Measurements from ENCODE around the gene IFT81.

Gene IFT81

DNA sequence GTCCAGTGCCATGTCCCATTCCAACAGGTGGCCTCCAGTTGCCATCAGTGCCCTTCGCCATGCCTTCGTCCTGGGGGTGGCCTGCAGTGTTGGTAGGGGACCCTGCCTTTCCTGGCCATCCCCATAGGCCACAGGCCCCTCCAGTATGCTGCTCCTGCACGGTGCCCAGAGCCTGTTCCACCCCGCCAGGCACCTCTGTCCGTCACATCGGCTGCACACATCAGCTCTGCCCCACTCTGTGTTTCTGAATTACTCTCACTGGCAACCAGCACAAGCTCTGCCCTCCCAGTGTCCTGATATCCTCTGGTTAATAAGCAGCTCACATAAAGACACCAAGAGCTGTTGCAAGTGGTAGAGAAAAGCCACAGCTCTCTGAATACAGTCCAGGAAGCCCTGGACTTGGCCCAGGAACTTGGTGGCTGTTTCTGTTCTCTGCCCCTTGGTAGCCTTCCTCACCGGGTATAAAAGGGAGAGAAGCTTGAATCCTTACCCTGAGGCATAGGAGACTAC, 125.6 kb downstream of the IFT81 start:
- Histone ChIP-seq H3K4me3 (IDR thresholded peaks at IDR 0.05; ENCODE audit: insufficient read depth, low read depth, low read length) (no peak overlapping the region), H3K4me2 (no peak overlapping the region), H3K36me3 (ENCODE audit: insufficient read depth) (no peaks in the 10 kb centered on the region), H3K27me3 (ENCODE audit: insufficient read depth, low read depth) (no peaks in the 10 kb centered on the region), H3K9ac (no peak overlapping the region), H3K4me1 (ENCODE audit: low read depth, poor library complexity, severe bottlenecking) (no peaks in the 10 kb centered on the region), H4K20me1 (ENCODE audit: insufficient read depth) (no peaks in the 10 kb centered on the region), H2AFZ (ENCODE audit: low read depth) (no peak overlapping the region), H3K27ac (no peak overlapping the region), H3K79me2 (ENCODE audit: insufficient read depth, low read depth) (no peaks in the 10 kb centered on the region)
- TF ChIP-seq, protein P1, sequence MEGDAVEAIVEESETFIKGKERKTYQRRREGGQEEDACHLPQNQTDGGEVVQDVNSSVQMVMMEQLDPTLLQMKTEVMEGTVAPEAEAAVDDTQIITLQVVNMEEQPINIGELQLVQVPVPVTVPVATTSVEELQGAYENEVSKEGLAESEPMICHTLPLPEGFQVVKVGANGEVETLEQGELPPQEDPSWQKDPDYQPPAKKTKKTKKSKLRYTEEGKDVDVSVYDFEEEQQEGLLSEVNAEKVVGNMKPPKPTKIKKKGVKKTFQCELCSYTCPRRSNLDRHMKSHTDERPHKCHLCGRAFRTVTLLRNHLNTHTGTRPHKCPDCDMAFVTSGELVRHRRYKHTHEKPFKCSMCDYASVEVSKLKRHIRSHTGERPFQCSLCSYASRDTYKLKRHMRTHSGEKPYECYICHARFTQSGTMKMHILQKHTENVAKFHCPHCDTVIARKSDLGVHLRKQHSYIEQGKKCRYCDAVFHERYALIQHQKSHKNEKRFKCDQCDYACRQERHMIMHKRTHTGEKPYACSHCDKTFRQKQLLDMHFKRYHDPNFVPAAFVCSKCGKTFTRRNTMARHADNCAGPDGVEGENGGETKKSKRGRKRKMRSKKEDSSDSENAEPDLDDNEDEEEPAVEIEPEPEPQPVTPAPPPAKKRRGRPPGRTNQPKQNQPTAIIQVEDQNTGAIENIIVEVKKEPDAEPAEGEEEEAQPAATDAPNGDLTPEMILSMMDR (conservative IDR thresholded peaks at IDR 0.05; ENCODE audit: low read depth, low read length), result no peak

- Histone ChIP-seq H4K20me1 (ENCODE audit: insufficient read depth) (no peaks in the 10 kb centered on the region), H3K4me2 (no peak overlapping the region), H3K27ac (no peak overlapping the region), H3K79me2 (ENCODE audit: insufficient read depth, low read depth) (no peaks in the 10 kb centered on the region), H3K4me3 (IDR thresholded peaks at IDR 0.05; ENCODE audit: insufficient read depth, low read depth, low read length) (no peak overlapping the region), H3K4me1 (ENCODE audit: low read depth, poor library complexity, severe bottlenecking) (no peaks in the 10 kb centered on the region), H3K9ac (no peak overlapping the region), H3K27me3 (ENCODE audit: insufficient read depth, low read depth) (no peaks in the 10 kb centered on the region), H2AFZ (ENCODE audit: low read depth) (no peak overlapping the region), H3K36me3 (ENCODE audit: insufficient read depth) (no peaks in the 10 kb centered on the region)
- TF ChIP-seq, protein P1 (conservative IDR thresholded peaks at IDR 0.05; ENCODE audit: low read depth, low read length), result no peak
Observed at GRCh38 chr12:110251381-110251780, 127.2 kb downstream of the IFT81 start.

DNA sequence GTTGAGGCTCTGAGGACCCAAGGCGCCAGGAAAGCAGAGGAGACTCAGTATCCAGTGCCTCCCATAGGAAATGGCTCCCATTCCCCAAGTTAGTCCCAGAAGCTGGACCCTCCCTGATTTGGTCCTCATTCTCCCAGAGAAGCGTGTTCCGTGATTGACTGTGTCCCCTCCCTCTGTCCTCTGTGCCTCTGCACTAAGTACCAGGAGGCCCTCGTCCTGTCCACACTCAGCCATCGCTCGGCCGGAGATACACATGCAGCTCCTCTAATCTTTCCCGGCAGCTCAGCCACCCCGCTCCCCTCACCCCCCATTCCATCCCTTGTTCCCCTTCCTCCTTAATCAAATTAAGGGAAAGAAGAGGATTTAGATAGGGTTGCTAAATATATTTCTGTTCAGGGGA, 128.6 kb downstream of the IFT81 start:
- Histone ChIP-seq H3K4me3 (IDR thresholded peaks at IDR 0.05; ENCODE audit: insufficient read depth, low read depth, low read length) (no peak overlapping the region), H3K36me3 (ENCODE audit: insufficient read depth) (no peaks in the 10 kb centered on the region), H3K9ac (no peak overlapping the region), H3K27ac (no peak overlapping the region), H3K4me1 (ENCODE audit: low read depth, poor library complexity, severe bottlenecking) (no peaks in the 10 kb centered on the region), H3K79me2 (ENCODE audit: insufficient read depth, low read depth) (no peaks in the 10 kb centered on the region), H2AFZ (ENCODE audit: low read depth) (no peak overlapping the region), H3K27me3 (ENCODE audit: insufficient read depth, low read depth) (no peaks in the 10 kb centered on the region), H3K4me2 (no peak overlapping the region), H4K20me1 (ENCODE audit: insufficient read depth) (no peaks in the 10 kb centered on the region)
- TF ChIP-seq, protein P1 (conservative IDR thresholded peaks at IDR 0.05; ENCODE audit: low read depth, low read length), result no peak

DNA sequence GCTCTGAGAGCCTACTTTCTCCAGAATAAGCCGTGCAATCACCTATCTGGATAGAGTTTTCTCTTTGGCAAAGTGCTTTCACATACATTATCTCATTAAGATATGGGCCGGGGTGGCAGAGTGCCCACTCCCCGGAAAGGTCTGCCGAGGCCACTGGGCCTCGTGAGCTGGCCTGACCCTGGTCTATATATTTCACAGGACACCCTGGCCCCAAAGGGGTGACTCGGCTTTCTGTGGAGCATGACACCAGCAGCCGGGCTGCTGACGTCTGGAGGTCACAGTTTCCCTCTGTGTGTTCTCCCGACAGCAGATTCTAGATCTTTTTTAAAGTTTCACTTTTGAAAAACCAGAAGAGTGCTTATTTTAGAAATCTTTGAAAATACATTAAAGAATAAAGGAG, 129.0 kb downstream of the IFT81 start:
- Histone ChIP-seq H4K20me1 (ENCODE audit: insufficient read depth) (no peaks in the 10 kb centered on the region), H3K27me3 (ENCODE audit: insufficient read depth, low read depth) (no peaks in the 10 kb centered on the region)

More for the DNA sequence above, 129.0 kb downstream of the IFT81 start:
- no peaks in the 10 kb centered on the region for H3K36me3 ChIP-seq (ENCODE audit: insufficient read depth)
- no peak overlapping the region for H3K27ac ChIP-seq
- no peak overlapping the region for H3K4me3 ChIP-seq (IDR thresholded peaks at IDR 0.05; ENCODE audit: insufficient read depth, low read depth, low read length)
- H3K9ac ChIP-seq, result no peak overlapping the region
- no peaks in the 10 kb centered on the region for H3K79me2 ChIP-seq (ENCODE audit: insufficient read depth, low read depth)
- H3K4me2 ChIP-seq, result no peak overlapping the region
- H3K4me1 ChIP-seq (ENCODE audit: low read depth, poor library complexity, severe bottlenecking), result no peaks in the 10 kb centered on the region
- TF ChIP-seq, protein P1 (conservative IDR thresholded peaks at IDR 0.05; ENCODE audit: low read depth, low read length), result no peak
- H2AFZ ChIP-seq (ENCODE audit: low read depth), result no peak overlapping the region

Data from KMS-11 (cell line).